ENCODE measurements around the gene FOXRED1. TPM values are rescaled to one million over a fixed set of nuclear protein-coding genes. Genes with fewer than 3 reads are reported as not detected.

FOXRED1 gene
- total RNA-seq, 1 experiment from 2014 or later: 67.5 TPM

- Histone ChIP-seq H2BK15ac (ENCODE audit: low read depth, low read length) (no peak overlapping the region), H3K18ac (ENCODE audit: insufficient read length, low read depth, low read length) (no peak overlapping the region), H3K9ac (ENCODE audit: extremely low read depth, insufficient read length, low read length) (no peak overlapping the region), H2AFZ (ENCODE audit: low read length) (no peak overlapping the region), H3K9me3 (ENCODE audit: control insufficient read depth, low read depth, low read length) (no peaks in the 10 kb centered on the region), H4K20me1 (ENCODE audit: control insufficient read depth, insufficient read depth, insufficient read length) (no peaks in the 10 kb centered on the region), H3K4ac (ENCODE audit: low read depth, low read length) (no peak overlapping the region), H3K79me2 (ENCODE audit: insufficient read depth, low read length) (no peaks in the 10 kb centered on the region), H3T11ph (ENCODE audit: low read length) (no peak overlapping the region), H2BK20ac (ENCODE audit: low read depth, low read length, poor library complexity, severe bottlenecking) (no peak overlapping the region), H3K4me1 (ENCODE audit: insufficient read depth, low read length) (no peaks in the 10 kb centered on the region), H2BK5ac (ENCODE audit: insufficient read length, low read length) (no peak overlapping the region), H2BK12ac (ENCODE audit: insufficient read length, low read depth, low read length) (no peak overlapping the region), H4K91ac (ENCODE audit: insufficient read length, low read depth, low read length) (no peak overlapping the region), H4K8ac (replicated peaks; ENCODE audit: insufficient read length, low read depth, low read length) (no peak overlapping the region), H3K23me2 (ENCODE audit: insufficient read length, low read depth, low read length, poor library complexity, severe bottlenecking) (no peaks in the 10 kb centered on the region), H2AK5ac (ENCODE audit: insufficient read length, low read length) (no peak overlapping the region), H4K5ac (ENCODE audit: insufficient read length, low read depth, low read length) (no peak overlapping the region), H3K14ac (ENCODE audit: insufficient read depth, low read length) (no peak overlapping the region), H3K27ac (ENCODE audit: insufficient read length, low read depth, low read length) (no peak overlapping the region), H3K27me3 (ENCODE audit: insufficient read depth, low read length) (no peaks in the 10 kb centered on the region; the same call in 1 of the 2 replicates), H3K56ac (ENCODE audit: insufficient read length, low read depth, low read length) (no peak overlapping the region), H2BK120ac (ENCODE audit: low read depth, low read length, poor library complexity, severe bottlenecking) (no peak overlapping the region), H3K23ac (ENCODE audit: insufficient read length, low read depth, low read length) (no peak overlapping the region), H3K79me1 (ENCODE audit: insufficient read depth, low read depth, low read length, poor library complexity, severe bottlenecking) (no peaks in the 10 kb centered on the region), H3K4me2 (ENCODE audit: insufficient read depth, insufficient read length, low read length) (no peak overlapping the region)
- DNase-seq: no peak
- H3K4me1 Mint-ChIP-seq: no peaks in the 10 kb centered on the region
- peaks cover 19 to 61% (median 56%) of the 10 kb centered on the region in 3 experiments for H3K36me3 Mint-ChIP-seq (ENCODE audit: insufficient read depth in 1 of 3, low read depth in 3 of 3)
- no CpG with 5 or more reads among the region's 2 CpGs for WGBS (ENCODE audit: extremely low coverage, insufficient read length, low lambda C conversion rate)
- no peak overlapping the region for H3K27ac Mint-ChIP-seq
- H3K4me3 Mint-ChIP-seq: no peak overlapping the region
- H3K9me3 Mint-ChIP-seq: no peaks in the 10 kb centered on the region
- H3K27me3 Mint-ChIP-seq (ENCODE audit: low read depth): no peaks in the 10 kb centered on the region
- TF ChIP-seq CTCF (conservative IDR thresholded peaks at IDR 0.05): no peak
These were observed 22.3 kb upstream of the FOXRED1 start for GRCh38 chr11:126246636-126247035.
